Fibroblast of lung (primary cell): ENCODE results near the gene HTR3D.

ENCODE experiments used
- EZH2 ChIP-seq: IDR thresholded peaks from 2 replicates; pipeline ENCODE4 v1.5.1; 2012; ENCODE audit warnings: low read length, control low read depth, mild to moderate bottlenecking; ENCODE audit errors: missing control alignments
- TF ChIP-seq, protein P1 (sequence below), 2 donors: IDR thresholded peaks in 1 of 2; conservative IDR thresholded peaks in 1 of 2; 1 replicate in 1 of 2; 2 replicates in 1 of 2; pipeline ENCODE4 v1.5.1; 2011 to 2012; ENCODE audit warnings: low read length in 2 of 2, control low read depth in 1 of 2, inconsistent platforms in 1 of 2, low read depth in 1 of 2, mild to moderate bottlenecking in 1 of 2

DNA sequence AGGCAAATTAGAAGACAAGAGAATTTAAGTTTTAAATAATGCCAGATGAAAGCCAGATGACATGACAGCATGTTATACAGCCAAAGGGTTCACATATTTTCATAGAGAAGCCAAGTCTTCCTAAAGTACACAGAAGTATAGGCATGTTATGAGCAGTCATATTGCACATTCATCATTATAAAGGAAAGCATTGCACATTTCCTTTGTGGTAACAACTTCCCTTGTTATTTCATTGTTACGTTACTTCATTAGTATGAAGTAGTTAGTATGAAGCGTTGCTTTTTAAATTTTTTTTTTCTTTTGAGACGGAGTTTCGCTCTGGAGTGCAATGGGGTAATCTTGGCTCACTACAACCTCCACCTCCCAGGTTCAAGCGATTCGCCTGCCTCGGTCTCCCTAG is 9.2 kb upstream of the HTR3D start:
- TF ChIP-seq, protein P1, sequence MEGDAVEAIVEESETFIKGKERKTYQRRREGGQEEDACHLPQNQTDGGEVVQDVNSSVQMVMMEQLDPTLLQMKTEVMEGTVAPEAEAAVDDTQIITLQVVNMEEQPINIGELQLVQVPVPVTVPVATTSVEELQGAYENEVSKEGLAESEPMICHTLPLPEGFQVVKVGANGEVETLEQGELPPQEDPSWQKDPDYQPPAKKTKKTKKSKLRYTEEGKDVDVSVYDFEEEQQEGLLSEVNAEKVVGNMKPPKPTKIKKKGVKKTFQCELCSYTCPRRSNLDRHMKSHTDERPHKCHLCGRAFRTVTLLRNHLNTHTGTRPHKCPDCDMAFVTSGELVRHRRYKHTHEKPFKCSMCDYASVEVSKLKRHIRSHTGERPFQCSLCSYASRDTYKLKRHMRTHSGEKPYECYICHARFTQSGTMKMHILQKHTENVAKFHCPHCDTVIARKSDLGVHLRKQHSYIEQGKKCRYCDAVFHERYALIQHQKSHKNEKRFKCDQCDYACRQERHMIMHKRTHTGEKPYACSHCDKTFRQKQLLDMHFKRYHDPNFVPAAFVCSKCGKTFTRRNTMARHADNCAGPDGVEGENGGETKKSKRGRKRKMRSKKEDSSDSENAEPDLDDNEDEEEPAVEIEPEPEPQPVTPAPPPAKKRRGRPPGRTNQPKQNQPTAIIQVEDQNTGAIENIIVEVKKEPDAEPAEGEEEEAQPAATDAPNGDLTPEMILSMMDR (conservative IDR thresholded peaks at IDR 0.05 in 1 of 2, IDR thresholded peaks at IDR 0.05 in 1 of 2; ENCODE audit: low read depth in 1 of 2, low read length in 2 of 2), result no peak
- no peak for TF ChIP-seq EZH2
